ENCODE data around the gene MUC22.
"Not testable (repeated sequence)": the region's sequence is repeated elsewhere in the genome, so short reads cannot be mapped to it uniquely, and the experiment has no call there.

MUC22 gene

DNA sequence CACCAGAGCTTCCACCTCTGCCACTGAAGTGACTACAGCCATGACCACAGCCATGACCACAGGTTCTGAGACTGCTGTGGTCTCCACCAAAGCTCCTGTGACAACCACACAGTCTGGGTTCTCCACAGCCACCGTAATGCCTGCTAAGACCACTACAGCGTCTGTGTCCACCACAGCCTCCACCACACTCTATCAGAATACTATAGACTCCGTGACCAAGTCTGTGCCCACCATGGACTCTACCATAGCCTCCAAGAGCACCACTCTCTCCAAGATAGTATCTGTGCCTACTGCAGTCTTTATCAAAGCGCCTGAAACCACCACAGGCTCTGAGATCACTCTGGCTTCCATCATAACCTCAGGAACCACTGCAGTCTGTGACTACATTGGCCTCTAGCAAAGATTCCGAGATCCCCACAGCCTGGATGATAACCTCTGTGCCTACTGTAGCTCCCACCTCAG is 45.1 kb upstream of the MUC22 start:
- Histone ChIP-seq H3K9me3 (ENCODE audit: severe bottlenecking) (peaks cover 18% of the 10 kb centered on the region), H3K4me3 (ENCODE audit: low read depth, low read length) (no peak overlapping the region), H3K27me3 (ENCODE audit: insufficient read depth, low read depth, severe bottlenecking) (peaks cover 58% of the 10 kb centered on the region), H3K27ac (no peak overlapping the region), H3K36me3 (no peaks in the 10 kb centered on the region)
- no peak for DNase-seq
- no peak for TF ChIP-seq CTCF (IDR thresholded peaks at IDR 0.05; ENCODE audit: low read depth, low read length)

GRCh38 chr6:30966154-30966553 is 44.1 kb upstream of the MUC22 start:
- peaks cover 18% of the 10 kb centered on the region for H3K9me3 ChIP-seq (ENCODE audit: severe bottlenecking)
- H3K27ac ChIP-seq = no peak overlapping the region
- DNase-seq = no peak
- peaks cover 62% of the 10 kb centered on the region for H3K27me3 ChIP-seq (ENCODE audit: insufficient read depth, low read depth, severe bottlenecking)
- no peak for TF ChIP-seq CTCF (IDR thresholded peaks at IDR 0.05; ENCODE audit: low read depth, low read length)
- H3K4me3 ChIP-seq (ENCODE audit: low read depth, low read length) = no peak overlapping the region
- H3K36me3 ChIP-seq = no peaks in the 10 kb centered on the region

GRCh38 chr6:30969171-30969570 is 41.1 kb upstream of the MUC22 start:
- H3K4me3 ChIP-seq (ENCODE audit: low read depth, low read length); H3K36me3 ChIP-seq; H3K27ac ChIP-seq; DNase-seq: not testable (repeated sequence)
- Histone ChIP-seq H3K27me3 (ENCODE audit: insufficient read depth, low read depth, severe bottlenecking) (peaks cover 74% of the 10 kb centered on the region), H3K9me3 (ENCODE audit: severe bottlenecking) (peaks cover 18% of the 10 kb centered on the region)

DNA sequence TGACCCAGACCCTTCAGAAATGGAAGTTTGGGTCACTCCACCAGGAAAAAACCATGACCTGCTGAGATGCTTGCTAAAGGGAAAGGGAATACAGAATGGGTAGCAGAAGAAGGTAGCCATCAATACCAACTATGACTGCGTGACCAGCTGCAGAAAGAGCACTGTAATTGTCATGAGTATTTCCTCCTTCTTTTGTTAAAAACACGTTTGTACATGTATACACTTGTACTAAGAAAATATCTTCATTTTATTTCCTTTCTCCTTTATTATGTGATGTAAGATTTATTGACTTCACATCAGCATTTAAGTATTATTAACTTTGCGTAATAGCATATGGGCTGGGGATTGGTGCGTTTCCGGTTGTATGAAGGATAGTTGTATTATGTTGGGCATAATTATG is 39.3 kb upstream of the MUC22 start:
- peaks cover 4% of the 10 kb centered on the region for H3K9me3 ChIP-seq (ENCODE audit: severe bottlenecking)
- no peaks in the 10 kb centered on the region for H3K36me3 ChIP-seq
- H3K27me3 ChIP-seq (ENCODE audit: insufficient read depth, low read depth, severe bottlenecking) = peaks cover 75% of the 10 kb centered on the region
- no peak for TF ChIP-seq CTCF (IDR thresholded peaks at IDR 0.05; ENCODE audit: low read depth, low read length)
- no peak overlapping the region for H3K4me3 ChIP-seq (ENCODE audit: low read depth, low read length)
- no peak for DNase-seq
- no peak overlapping the region for H3K27ac ChIP-seq

GRCh38 chr6:30972816-30973215 is 37.5 kb upstream of the MUC22 start:
- no peak for TF ChIP-seq CTCF (IDR thresholded peaks at IDR 0.05; ENCODE audit: low read depth, low read length)
- peaks cover 69% of the 10 kb centered on the region for H3K27me3 ChIP-seq (ENCODE audit: insufficient read depth, low read depth, severe bottlenecking)
- no peak overlapping the region for H3K4me3 ChIP-seq (ENCODE audit: low read depth, low read length)
- peaks cover 4% of the 10 kb centered on the region for H3K9me3 ChIP-seq (ENCODE audit: severe bottlenecking)
- H3K36me3 ChIP-seq = no peaks in the 10 kb centered on the region
- DNase-seq = no peak
- no peak overlapping the region for H3K27ac ChIP-seq

- Histone ChIP-seq H3K27me3 (ENCODE audit: insufficient read depth, low read depth, severe bottlenecking) (peaks cover 67% of the 10 kb centered on the region), H3K4me3 (ENCODE audit: low read depth, low read length) (no peak overlapping the region), H3K9me3 (ENCODE audit: severe bottlenecking) (no peaks in the 10 kb centered on the region), H3K36me3 (no peaks in the 10 kb centered on the region), H3K27ac (no peak overlapping the region)
- TF ChIP-seq CTCF (IDR thresholded peaks at IDR 0.05; ENCODE audit: low read depth, low read length) = no peak
- DNase-seq = no peak
Observed at GRCh38 chr6:30974490-30975252, 35.6 kb upstream of the MUC22 start.

Measured in WERI-Rb-1 (cell line).